ENCODE results near the gene LPP. TPM values are rescaled to one million over a fixed set of nuclear protein-coding genes. Genes with fewer than 3 reads are reported as not detected.

Gene LPP
- polyA plus RNA-seq, 2 of the 4 experiments (the other 2 are of a cell fraction): 11.0 to 30.8 TPM

- no peak for FAIRE-seq
- no peak overlapping the region for H3K4me2 ChIP-seq
- no peak overlapping the region for H3K4me3 ChIP-seq
- POLR2A ChIA-PET: no interaction called here
- DNase-seq (ENCODE audit: low read depth in 1 of 2, low spot score in 1 of 2): no peak
- CTCF ChIA-PET: no interaction called here
- H3K4me1 ChIP-seq: peaks cover 3% of the 10 kb centered on the region
- ATAC-seq: no peak
- no peaks in the 10 kb centered on the region for H3K9me3 ChIP-seq
- H3K27ac ChIP-seq: no peak overlapping the region
- 79% methylated on average over 1 of the region's 1 CpG for WGBS (ENCODE audit: missing lambda C conversion rate)
- TF ChIP-seq ATOH8 (CRISPR knock-in tag; IDR thresholded peaks at IDR 0.05; ENCODE audit: low read depth) (no peak), CBX8 (IDR thresholded peaks at IDR 0.05) (no peak), HDAC2 (IDR thresholded peaks at IDR 0.05) (no peak), ELK1 (IDR thresholded peaks at IDR 0.05; ENCODE audit: low read depth, low read length) (no peak), HMGXB4 (CRISPR knock-in tag; IDR thresholded peaks at IDR 0.05; ENCODE audit: borderline replicate concordance) (no peak), CHD2 (IDR thresholded peaks at IDR 0.05; ENCODE audit: low read length, partially characterized antibody) (no peak), TFCP2L1 (CRISPR knock-in tag; IDR thresholded peaks at IDR 0.05) (no peak), RCOR1 (IDR thresholded peaks at IDR 0.05; ENCODE audit: low read depth, low read length) (no peak), PHF8 (IDR thresholded peaks at IDR 0.05; ENCODE audit: borderline replicate concordance, low read depth) (no peak), KDM5A (IDR thresholded peaks at IDR 0.05) (no peak), JUN (IDR thresholded peaks at IDR 0.05) (no peak), EP300 (IDR thresholded peaks at IDR 0.05) (no peak), EHMT2 (IDR thresholded peaks at IDR 0.05; ENCODE audit: low read depth) (no peak), MYC (IDR thresholded peaks at IDR 0.05; ENCODE audit: borderline replicate concordance, low read length) (no peak), KDM1A (IDR thresholded peaks at IDR 0.05; ENCODE audit: low read depth) (no peak), CHD4 (IDR thresholded peaks at IDR 0.05; ENCODE audit: borderline replicate concordance) (no peak), REST (IDR thresholded peaks at IDR 0.05) (no peak), CTCF (IDR thresholded peaks at IDR 0.05) (no peak), NR3C1 (IDR thresholded peaks at IDR 0.05) (no peak)
These were observed 721.5 kb downstream of the LPP start for GRCh38 chr3:188875413-188875812.
